ENCODE results near the gene MRPL34. TPM values are rescaled to one million over a fixed set of nuclear protein-coding genes. Genes with fewer than 3 reads are reported as not detected.

Gene MRPL34
- total RNA-seq, 1 donor from 2014 or later: 64.8 TPM

DNA sequence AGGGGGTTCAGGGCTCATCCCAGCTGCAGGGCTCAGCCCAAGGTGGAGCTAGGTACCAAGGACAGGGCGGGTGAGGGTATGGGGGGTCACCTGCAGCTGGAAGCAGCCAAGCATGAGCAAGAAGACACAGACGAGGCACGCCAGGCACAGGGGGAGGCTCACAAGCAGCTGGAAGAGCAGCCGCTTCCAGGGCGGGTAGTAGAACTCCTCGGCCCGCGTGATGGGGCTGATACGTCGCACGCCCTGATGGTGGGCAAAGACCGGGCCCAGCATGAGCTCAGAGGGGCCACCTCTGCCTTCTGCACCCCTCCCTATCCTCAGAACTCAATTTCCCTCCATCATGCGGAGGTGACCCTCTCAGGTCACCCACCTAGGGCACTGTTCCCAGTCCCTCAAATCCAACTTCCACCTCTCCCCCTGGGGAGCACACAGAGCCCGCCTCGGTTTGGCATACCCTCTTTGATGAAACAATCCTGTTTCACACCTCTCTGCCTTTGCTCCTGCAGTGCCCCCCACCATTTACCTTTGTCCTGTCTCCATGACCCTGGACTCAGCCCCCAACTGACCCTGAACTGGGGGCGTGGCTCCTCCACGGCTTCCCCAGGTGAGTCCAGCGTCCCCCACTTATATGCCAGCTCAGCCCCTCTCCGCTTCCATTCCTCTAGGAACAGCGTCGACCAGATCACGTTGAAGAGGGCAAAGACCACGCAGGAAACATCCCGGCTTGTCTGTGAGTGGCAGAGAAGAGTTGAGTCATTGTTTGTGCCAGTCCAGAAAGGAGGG, 24.8 kb downstream of the MRPL34 start:
- H3K4me3 Mint-ChIP-seq (ENCODE audit: unreplicated experiment): no peak overlapping the region
- H3K4me2 ChIP-seq (ENCODE audit: low read length): no peak overlapping the region

DNA sequence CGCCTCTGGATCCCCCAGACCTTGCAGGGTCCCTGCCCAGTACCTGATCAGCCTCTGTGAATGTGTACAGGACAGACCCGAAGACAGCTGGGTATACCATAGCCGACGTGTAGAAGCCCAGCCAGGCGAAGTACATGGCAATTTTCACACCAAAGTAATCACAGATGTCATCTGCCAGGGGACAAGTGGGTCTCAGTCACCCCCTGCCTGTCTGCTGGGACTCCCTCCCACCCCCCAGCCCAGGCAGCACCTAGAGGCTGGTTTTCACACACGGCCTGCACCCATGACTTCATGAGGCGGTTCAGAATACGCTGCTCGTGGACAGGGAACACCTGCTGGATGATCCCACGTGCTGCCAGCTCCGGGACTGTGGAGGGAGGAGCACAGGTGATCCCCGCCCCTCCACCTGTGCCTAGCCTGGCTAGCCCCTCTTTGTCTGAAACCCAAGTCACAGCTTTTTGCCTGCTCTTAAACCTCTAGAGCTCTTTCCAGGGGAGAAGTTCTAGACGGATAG, 25.4 kb downstream of the MRPL34 start:
- Mint-ChIP-seq H3K9me3 (ENCODE audit: unreplicated experiment) (no peaks in the 10 kb centered on the region), H3K36me3 (ENCODE audit: low read depth, unreplicated experiment) (peaks cover 7% of the 10 kb centered on the region), H3K4me1 (ENCODE audit: low read depth, unreplicated experiment) (peaks cover 9% of the 10 kb centered on the region), H3K27me3 (ENCODE audit: low read depth, unreplicated experiment) (peaks cover 2% of the 10 kb centered on the region), H3K27ac (ENCODE audit: unreplicated experiment) (no peak overlapping the region), H3K4me3 (ENCODE audit: unreplicated experiment) (no peak overlapping the region)
- no peak for TF ChIP-seq EZH2 (IDR thresholded peaks at IDR 0.05; ENCODE audit: insufficient read depth, low read length)
- TF ChIP-seq, protein P1, sequence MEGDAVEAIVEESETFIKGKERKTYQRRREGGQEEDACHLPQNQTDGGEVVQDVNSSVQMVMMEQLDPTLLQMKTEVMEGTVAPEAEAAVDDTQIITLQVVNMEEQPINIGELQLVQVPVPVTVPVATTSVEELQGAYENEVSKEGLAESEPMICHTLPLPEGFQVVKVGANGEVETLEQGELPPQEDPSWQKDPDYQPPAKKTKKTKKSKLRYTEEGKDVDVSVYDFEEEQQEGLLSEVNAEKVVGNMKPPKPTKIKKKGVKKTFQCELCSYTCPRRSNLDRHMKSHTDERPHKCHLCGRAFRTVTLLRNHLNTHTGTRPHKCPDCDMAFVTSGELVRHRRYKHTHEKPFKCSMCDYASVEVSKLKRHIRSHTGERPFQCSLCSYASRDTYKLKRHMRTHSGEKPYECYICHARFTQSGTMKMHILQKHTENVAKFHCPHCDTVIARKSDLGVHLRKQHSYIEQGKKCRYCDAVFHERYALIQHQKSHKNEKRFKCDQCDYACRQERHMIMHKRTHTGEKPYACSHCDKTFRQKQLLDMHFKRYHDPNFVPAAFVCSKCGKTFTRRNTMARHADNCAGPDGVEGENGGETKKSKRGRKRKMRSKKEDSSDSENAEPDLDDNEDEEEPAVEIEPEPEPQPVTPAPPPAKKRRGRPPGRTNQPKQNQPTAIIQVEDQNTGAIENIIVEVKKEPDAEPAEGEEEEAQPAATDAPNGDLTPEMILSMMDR (IDR thresholded peaks at IDR 0.05; ENCODE audit: insufficient read depth, low read depth, low read length): no peak
- Histone ChIP-seq H3K9ac (ENCODE audit: low read length) (no peak overlapping the region), H3K27me3 (ENCODE audit: insufficient read depth, low read length) (no peaks in the 10 kb centered on the region), H3K9me3 (ENCODE audit: insufficient read depth, low read depth, low read length) (no peaks in the 10 kb centered on the region), H3K4me1 (ENCODE audit: insufficient read depth, low read length) (peaks cover 8% of the 10 kb centered on the region), H3K27ac (ENCODE audit: low read depth, low read length) (no peak overlapping the region), H2AFZ (ENCODE audit: low read depth, low read length) (no peak overlapping the region), H4K20me1 (ENCODE audit: insufficient read depth, low read length) (peaks cover 2% of the 10 kb centered on the region), H3K4me2 (ENCODE audit: low read length) (no peak overlapping the region), H3K4me3 (ENCODE audit: insufficient read depth, low read depth, low read length) (no peak overlapping the region), H3K79me2 (ENCODE audit: insufficient read depth, low read length) (no peaks in the 10 kb centered on the region), H3K36me3 (ENCODE audit: insufficient read depth, low read length) (no peaks in the 10 kb centered on the region)
- DNase-seq (ENCODE audit: low read depth): no peak
- no peak for FAIRE-seq

More for the DNA sequence above, 24.8 kb downstream of the MRPL34 start:
- Histone ChIP-seq H3K27me3 (ENCODE audit: insufficient read depth, low read length) (no peaks in the 10 kb centered on the region), H3K9me3 (ENCODE audit: insufficient read depth, low read depth, low read length) (no peaks in the 10 kb centered on the region), H3K4me1 (ENCODE audit: insufficient read depth, low read length) (peaks cover 11% of the 10 kb centered on the region), H3K9ac (ENCODE audit: low read length) (no peak overlapping the region), H3K36me3 (ENCODE audit: insufficient read depth, low read length) (no peaks in the 10 kb centered on the region), H3K27ac (ENCODE audit: low read depth, low read length) (no peak overlapping the region), H3K79me2 (ENCODE audit: insufficient read depth, low read length) (no peaks in the 10 kb centered on the region), H2AFZ (ENCODE audit: low read depth, low read length) (no peak overlapping the region), H3K4me3 (ENCODE audit: insufficient read depth, low read depth, low read length) (no peak overlapping the region), H4K20me1 (ENCODE audit: insufficient read depth, low read length) (peaks cover 2% of the 10 kb centered on the region)
- Mint-ChIP-seq H3K9me3 (ENCODE audit: unreplicated experiment) (no peaks in the 10 kb centered on the region), H3K4me1 (ENCODE audit: low read depth, unreplicated experiment) (peaks cover 9% of the 10 kb centered on the region), H3K36me3 (ENCODE audit: low read depth, unreplicated experiment) (peaks cover 7% of the 10 kb centered on the region), H3K27ac (ENCODE audit: unreplicated experiment) (no peak overlapping the region), H3K27me3 (ENCODE audit: low read depth, unreplicated experiment) (peaks cover 2% of the 10 kb centered on the region)
- TF ChIP-seq, protein P1 (IDR thresholded peaks at IDR 0.05; ENCODE audit: insufficient read depth, low read depth, low read length): no peak
- TF ChIP-seq EZH2 (IDR thresholded peaks at IDR 0.05; ENCODE audit: insufficient read depth, low read length): no peak
- DNase-seq (ENCODE audit: low read depth) (no peak), FAIRE-seq (no peak)

DNA sequence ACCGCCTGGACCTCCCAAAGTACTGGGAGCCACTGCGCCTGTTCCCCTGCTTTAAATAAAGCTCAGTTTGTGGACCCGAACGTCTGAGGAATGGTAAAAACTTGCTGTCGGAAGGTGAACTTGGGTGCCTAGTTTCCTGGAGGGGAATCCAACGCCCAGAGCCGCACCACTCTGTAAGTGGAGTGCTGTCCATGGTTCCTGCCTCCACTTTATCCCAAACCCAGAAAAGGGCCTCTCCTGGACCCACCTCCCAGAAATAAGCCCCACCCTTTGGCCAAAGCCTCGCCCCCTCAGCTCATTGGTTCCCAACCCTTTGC, 26.6 kb downstream of the MRPL34 start:
- Mint-ChIP-seq H3K9me3 (ENCODE audit: unreplicated experiment) (no peaks in the 10 kb centered on the region), H3K4me3 (ENCODE audit: unreplicated experiment) (no peak overlapping the region)
- no peak overlapping the region for H3K4me2 ChIP-seq (ENCODE audit: low read length)

More for the DNA sequence above, 26.6 kb downstream of the MRPL34 start:
- Histone ChIP-seq H3K27ac (ENCODE audit: low read depth, low read length) (no peak overlapping the region), H3K4me3 (ENCODE audit: insufficient read depth, low read depth, low read length) (no peak overlapping the region), H3K27me3 (ENCODE audit: insufficient read depth, low read length) (no peaks in the 10 kb centered on the region), H3K79me2 (ENCODE audit: insufficient read depth, low read length) (no peaks in the 10 kb centered on the region), H2AFZ (ENCODE audit: low read depth, low read length) (no peak overlapping the region), H3K4me1 (ENCODE audit: insufficient read depth, low read length) (peaks cover 8% of the 10 kb centered on the region), H3K9ac (ENCODE audit: low read length) (no peak overlapping the region), H3K36me3 (ENCODE audit: insufficient read depth, low read length) (no peaks in the 10 kb centered on the region), H3K9me3 (ENCODE audit: insufficient read depth, low read depth, low read length) (no peaks in the 10 kb centered on the region), H4K20me1 (ENCODE audit: insufficient read depth, low read length) (peaks cover 2% of the 10 kb centered on the region)
- DNase-seq (ENCODE audit: low read depth) (no peak), FAIRE-seq (no peak)
- peaks cover 2% of the 10 kb centered on the region for H3K27me3 Mint-ChIP-seq (ENCODE audit: low read depth, unreplicated experiment)
- H3K27ac Mint-ChIP-seq (ENCODE audit: unreplicated experiment): no peak overlapping the region
- TF ChIP-seq, protein P1 (IDR thresholded peaks at IDR 0.05; ENCODE audit: insufficient read depth, low read depth, low read length): no peak
- no peak for TF ChIP-seq EZH2 (IDR thresholded peaks at IDR 0.05; ENCODE audit: insufficient read depth, low read length)
- H3K4me1 Mint-ChIP-seq (ENCODE audit: low read depth, unreplicated experiment): peaks cover 3% of the 10 kb centered on the region
- peaks cover 7% of the 10 kb centered on the region for H3K36me3 Mint-ChIP-seq (ENCODE audit: low read depth, unreplicated experiment)
